ENCODE data around the gene MLX.
A peak's percentile ranks its signal among the peaks of the same experiment; 100 is the strongest.

The MLX gene

DNA sequence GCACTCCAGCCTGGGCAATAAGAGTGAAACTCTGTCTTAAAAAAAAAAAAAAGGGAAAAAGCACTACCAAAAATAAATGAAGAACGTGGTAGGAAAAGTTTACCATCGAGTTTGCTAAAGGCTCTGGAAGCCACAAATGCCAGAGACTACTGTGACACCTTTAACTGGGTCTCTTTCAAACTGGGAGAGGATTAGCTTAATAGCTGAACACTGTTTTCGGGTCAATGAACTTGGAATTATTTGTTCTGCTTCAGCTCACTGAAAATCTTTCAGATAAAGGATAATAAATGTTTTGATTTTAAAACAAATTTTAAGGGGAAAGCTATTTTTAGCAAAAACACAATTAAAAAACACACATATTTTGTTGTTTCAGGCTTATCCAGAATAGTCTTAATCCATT lies 40.9 kb downstream of the MLX start:
- H2AFZ ChIP-seq (ENCODE audit: insufficient read depth, low read length, poor library complexity), result no peak overlapping the region
- no peak overlapping the region for H2BK12ac ChIP-seq (ENCODE audit: low read length)
- H3K14ac ChIP-seq (ENCODE audit: low read length), result no peak overlapping the region
- peak overlapping the region; percentile 66 for H3K4ac ChIP-seq (ENCODE audit: low read depth, low read length)
- H3K79me1 ChIP-seq (ENCODE audit: low read length), result peaks cover 8% of the 10 kb centered on the region
- no peak overlapping the region for H3K23ac ChIP-seq (ENCODE audit: low read length)
- no peak overlapping the region for H2BK120ac ChIP-seq (ENCODE audit: insufficient read depth, low read length, poor library complexity)
- peaks cover 8% of the 10 kb centered on the region for H3K79me2 ChIP-seq (ENCODE audit: control insufficient read depth, insufficient read depth, low read length, poor library complexity)
- no peak overlapping the region for H3K4me3 ChIP-seq (ENCODE audit: low read depth, low read length)
- no peaks in the 10 kb centered on the region for H3K9me3 ChIP-seq (ENCODE audit: insufficient read depth, low read depth, low read length)
- no peak overlapping the region for H4K12ac ChIP-seq (ENCODE audit: low read depth, low read length)
- no peak overlapping the region for H4K8ac ChIP-seq (ENCODE audit: low read depth, low read length)
- WGBS (ENCODE audit: extremely low coverage, insufficient coverage, insufficient read length), result no CpG with 5 or more reads among the region's 3 CpGs
- H3K27me3 ChIP-seq (ENCODE audit: insufficient read depth, low read length), result no peaks in the 10 kb centered on the region
- no peak overlapping the region for H3K9ac ChIP-seq (ENCODE audit: low read length)
- DNase-seq, result no peak
- peaks cover 7 to 10% of the 10 kb centered on the region in 2 experiments for H3K36me3 ChIP-seq (ENCODE audit: control insufficient read depth in 1 of 2, insufficient read depth in 2 of 2, low read length in 2 of 2)
- no peak overlapping the region for H2BK5ac ChIP-seq (ENCODE audit: low read depth, low read length, poor library complexity)
- no peak overlapping the region for H3K18ac ChIP-seq (ENCODE audit: low read length)
- H2AK5ac ChIP-seq (ENCODE audit: low read length), result no peak overlapping the region
- H4K91ac ChIP-seq (ENCODE audit: low read depth, low read length), result no peak overlapping the region
- peak overlapping the region; percentile 90 for H3K4me2 ChIP-seq (ENCODE audit: low read length)
- no peak overlapping the region for H3K27ac ChIP-seq (ENCODE audit: low read depth, low read length)
- H3K4me1 ChIP-seq (ENCODE audit: control insufficient read depth in 1 of 2, insufficient read depth in 2 of 2, low read length in 2 of 2), result peaks cover 0 to 5% of the 10 kb centered on the region in 2 experiments

DNA sequence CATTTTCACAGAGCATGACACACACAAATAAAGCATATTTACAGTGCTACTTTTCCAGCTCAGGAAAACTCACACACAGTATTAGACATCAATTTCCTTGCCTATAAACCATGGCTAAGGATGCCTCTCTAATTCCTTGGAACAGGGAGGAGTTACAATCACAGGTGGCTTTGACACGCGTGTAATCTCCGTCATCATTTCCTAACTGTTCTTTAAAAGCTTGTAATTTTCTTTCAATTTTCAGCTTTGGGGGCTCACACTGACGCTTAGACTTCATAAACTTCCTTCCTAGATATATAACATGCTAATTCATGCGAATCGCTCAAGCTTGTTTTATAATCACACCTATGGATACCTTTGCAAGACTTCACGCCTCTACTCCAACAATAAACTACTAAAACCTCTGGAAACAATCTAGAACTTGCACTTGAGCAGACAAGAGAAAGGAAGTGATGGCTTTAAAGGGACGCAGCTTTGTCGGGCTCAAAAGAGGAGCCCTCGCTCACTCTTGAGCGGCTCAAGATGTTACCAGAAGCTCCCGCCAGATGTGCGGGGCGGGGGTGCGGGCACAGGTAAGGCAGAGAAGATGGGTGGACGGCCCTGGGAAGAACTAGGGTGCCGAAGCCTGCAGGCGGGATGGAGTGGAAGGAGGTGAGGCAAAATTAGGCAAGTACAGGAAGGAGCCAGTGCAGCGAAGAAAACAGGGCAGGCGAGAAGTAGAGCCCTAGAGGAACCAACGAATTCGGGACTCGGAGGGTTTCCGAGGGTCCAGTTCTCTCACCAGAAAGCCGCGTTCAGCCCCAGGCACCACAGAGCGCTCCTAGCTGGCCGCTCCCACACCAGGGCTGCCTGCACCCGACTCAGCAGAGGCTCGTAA lies 41.6 kb downstream of the MLX start:
- Histone ChIP-seq H3K18ac (ENCODE audit: low read length) (peak overlapping the region; percentile 79), H2AFZ (ENCODE audit: insufficient read depth, low read length, poor library complexity) (peak overlapping the region; percentile 38), H3K9me3 (ENCODE audit: insufficient read depth, low read depth, low read length) (no peaks in the 10 kb centered on the region), H3K14ac (ENCODE audit: low read length) (peak overlapping the region; percentile 70), H3K4me2 (ENCODE audit: low read length) (peak overlapping the region; percentile 90), H4K91ac (ENCODE audit: low read depth, low read length) (peak overlapping the region; percentile 84), H3K23ac (ENCODE audit: low read length) (peak overlapping the region; percentile 66), H2BK12ac (ENCODE audit: low read length) (no peak overlapping the region), H3K9ac (ENCODE audit: low read length) (peak overlapping the region; percentile 97), H3K4me1 (ENCODE audit: control insufficient read depth in 1 of 2, insufficient read depth in 2 of 2, low read length in 2 of 2) (peaks cover 0 to 5% of the 10 kb centered on the region in 2 experiments), H2AK5ac (ENCODE audit: low read length) (peak overlapping the region; percentile 45), H3K79me2 (ENCODE audit: control insufficient read depth, insufficient read depth, low read length, poor library complexity) (peaks cover 8% of the 10 kb centered on the region), H3K36me3 (ENCODE audit: control insufficient read depth in 1 of 2, insufficient read depth in 2 of 2, low read length in 2 of 2) (peaks cover 13 to 17% of the 10 kb centered on the region in 2 experiments), H3K27me3 (ENCODE audit: insufficient read depth, low read length) (no peaks in the 10 kb centered on the region), H3K4ac (ENCODE audit: low read depth, low read length) (peak overlapping the region; percentile 77), H4K8ac (ENCODE audit: low read depth, low read length) (peak overlapping the region; percentile 89), H3K4me3 (ENCODE audit: low read depth, low read length) (peak overlapping the region; percentile 97), H2BK5ac (ENCODE audit: low read depth, low read length, poor library complexity) (peak overlapping the region; percentile 51), H3K27ac (ENCODE audit: low read depth, low read length) (peak overlapping the region; percentile 67), H4K12ac (ENCODE audit: low read depth, low read length) (peak overlapping the region; percentile 84), H3K79me1 (ENCODE audit: low read length) (peaks cover 8% of the 10 kb centered on the region), H2BK120ac (ENCODE audit: insufficient read depth, low read length, poor library complexity) (peak overlapping the region; percentile 50)
- no CpG with 5 or more reads among the region's 30 CpGs for WGBS (ENCODE audit: extremely low coverage, insufficient coverage, insufficient read length)
- DNase-seq, result peak in 1 of 2 donors; percentile 26

DNA sequence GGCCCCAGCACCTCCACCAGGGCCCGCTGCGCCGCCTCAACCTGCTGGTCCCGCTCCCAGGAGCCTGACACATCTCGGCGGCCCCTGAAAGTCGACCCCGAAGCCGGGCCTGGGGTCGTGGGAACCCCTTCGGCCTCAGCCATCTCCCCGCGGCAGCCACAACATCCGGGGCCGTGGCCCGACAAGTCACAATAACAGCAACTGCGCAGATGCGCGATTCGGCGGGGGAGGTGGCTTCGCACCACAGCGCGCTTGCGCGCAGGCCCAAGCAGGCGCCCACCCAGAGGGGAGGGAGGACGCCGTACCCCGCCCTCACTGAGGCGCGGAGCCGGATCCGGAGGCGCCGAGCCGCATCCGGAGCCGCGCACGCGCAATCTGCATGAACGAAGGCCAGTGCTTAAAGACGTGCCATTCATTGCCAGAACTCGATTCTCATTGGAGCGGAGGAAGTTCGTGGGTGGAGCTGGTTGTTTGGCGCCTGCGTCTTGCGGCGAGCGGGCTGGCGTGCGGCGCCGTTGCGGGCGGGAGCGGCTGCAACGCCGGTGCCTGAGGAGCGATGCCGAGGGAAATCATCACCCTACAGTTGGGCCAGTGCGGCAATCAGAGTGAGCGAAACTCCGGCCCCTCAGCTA lies 42.4 kb downstream of the MLX start, which contains the start of the genes RETREG3 and TUBG1:
RETREG3 (minus strand) TSS at position 193 of the 632 bp plus-strand sequence; CDS start at position 143, 50 bp downstream.
TUBG1 (plus strand) TSS at position 502 of the 632 bp plus-strand sequence; CDS start at position 557, 55 bp downstream.
- Histone ChIP-seq H2BK12ac (ENCODE audit: low read length) (peak within 1 kb of the TSS; percentile 10), H3K4ac (ENCODE audit: low read depth, low read length) (peak within 1 kb of the TSS; percentile 77), H4K91ac (ENCODE audit: low read depth, low read length) (peak within 1 kb of the TSS; percentile 84), H3K23ac (ENCODE audit: low read length) (peak within 1 kb of the TSS; percentile 66), H3K27me3 (ENCODE audit: insufficient read depth, low read length) (no peaks in the 10 kb centered on the region), H4K8ac (ENCODE audit: low read depth, low read length) (peak within 1 kb of the TSS; percentile 89), H3K4me1 (ENCODE audit: control insufficient read depth in 1 of 2, insufficient read depth in 2 of 2, low read length in 2 of 2) (peaks cover 0 to 5% of the 10 kb centered on the region in 2 experiments), H3K18ac (ENCODE audit: low read length) (peak within 1 kb of the TSS; percentile 85), H3K14ac (ENCODE audit: low read length) (peak within 1 kb of the TSS; percentile 70), H2AK5ac (ENCODE audit: low read length) (peak within 1 kb of the TSS; percentile 45), H3K27ac (ENCODE audit: low read depth, low read length) (peak within 1 kb of the TSS; percentile 80), H3K9ac (ENCODE audit: low read length) (peak within 1 kb of the TSS; percentile 97), H3K9me3 (ENCODE audit: insufficient read depth, low read depth, low read length) (peaks cover 3% of the 10 kb centered on the region), H3K4me3 (ENCODE audit: low read depth, low read length) (peak within 1 kb of the TSS; percentile 97), H3K36me3 (ENCODE audit: control insufficient read depth in 1 of 2, insufficient read depth in 2 of 2, low read length in 2 of 2) (peaks cover 21 to 24% of the 10 kb centered on the region in 2 experiments), H3K79me1 (ENCODE audit: low read length) (peaks cover 8% of the 10 kb centered on the region), H3K79me2 (ENCODE audit: control insufficient read depth, insufficient read depth, low read length, poor library complexity) (peaks cover 8% of the 10 kb centered on the region), H2BK5ac (ENCODE audit: low read depth, low read length, poor library complexity) (peak within 1 kb of the TSS; percentile 70), H2AFZ (ENCODE audit: insufficient read depth, low read length, poor library complexity) (peak within 1 kb of the TSS; percentile 58), H4K12ac (ENCODE audit: low read depth, low read length) (peak within 1 kb of the TSS; percentile 84), H2BK120ac (ENCODE audit: insufficient read depth, low read length, poor library complexity) (peak within 1 kb of the TSS; percentile 64), H3K4me2 (ENCODE audit: low read length) (peak within 1 kb of the TSS; percentile 97)
- no CpG with 5 or more reads among the region's 66 CpGs for WGBS (ENCODE audit: extremely low coverage, insufficient coverage, insufficient read length)
- DNase-seq, result peak; percentile 100

All from trophoblast cell (in vitro differentiated cells and primary cell).